GM12891 (cell line): ENCODE results near the gene CDH4.

Experiments used
- PAX5 ChIP-seq: IDR thresholded peaks from 2 replicates; pipeline ENCODE4 v1.6.1; 2011; ENCODE audit warnings: low read length, moderate library complexity, mild to moderate bottlenecking; ENCODE audit not compliant: insufficient read depth, severe bottlenecking
- POLR2A ChIP-seq: IDR thresholded peaks from 2 replicates; pipeline ENCODE4 v1.6.1; 2011; ENCODE audit warnings: low read depth, low read length, control low read depth
- POLR2AphosphoS5 ChIP-seq: IDR thresholded peaks from 2 replicates; pipeline ENCODE4 v1.6.1; 2011; ENCODE audit warnings: low read depth, low read length, control low read depth
- POU2F2 ChIP-seq: IDR thresholded peaks from 2 replicates; pipeline ENCODE4 v1.6.1; 2011; ENCODE audit warnings: low read depth, mild to moderate bottlenecking, control low read depth, low read length, moderate library complexity
- SPI1 ChIP-seq: IDR thresholded peaks from 2 replicates; pipeline ENCODE4 v1.6.1; 2011; ENCODE audit warnings: low read depth, low read length, control low read depth
- TAF1 ChIP-seq: IDR thresholded peaks from 2 replicates; pipeline ENCODE4 v1.6.1; 2011; ENCODE audit warnings: low read depth, low read length, control low read depth

DNA sequence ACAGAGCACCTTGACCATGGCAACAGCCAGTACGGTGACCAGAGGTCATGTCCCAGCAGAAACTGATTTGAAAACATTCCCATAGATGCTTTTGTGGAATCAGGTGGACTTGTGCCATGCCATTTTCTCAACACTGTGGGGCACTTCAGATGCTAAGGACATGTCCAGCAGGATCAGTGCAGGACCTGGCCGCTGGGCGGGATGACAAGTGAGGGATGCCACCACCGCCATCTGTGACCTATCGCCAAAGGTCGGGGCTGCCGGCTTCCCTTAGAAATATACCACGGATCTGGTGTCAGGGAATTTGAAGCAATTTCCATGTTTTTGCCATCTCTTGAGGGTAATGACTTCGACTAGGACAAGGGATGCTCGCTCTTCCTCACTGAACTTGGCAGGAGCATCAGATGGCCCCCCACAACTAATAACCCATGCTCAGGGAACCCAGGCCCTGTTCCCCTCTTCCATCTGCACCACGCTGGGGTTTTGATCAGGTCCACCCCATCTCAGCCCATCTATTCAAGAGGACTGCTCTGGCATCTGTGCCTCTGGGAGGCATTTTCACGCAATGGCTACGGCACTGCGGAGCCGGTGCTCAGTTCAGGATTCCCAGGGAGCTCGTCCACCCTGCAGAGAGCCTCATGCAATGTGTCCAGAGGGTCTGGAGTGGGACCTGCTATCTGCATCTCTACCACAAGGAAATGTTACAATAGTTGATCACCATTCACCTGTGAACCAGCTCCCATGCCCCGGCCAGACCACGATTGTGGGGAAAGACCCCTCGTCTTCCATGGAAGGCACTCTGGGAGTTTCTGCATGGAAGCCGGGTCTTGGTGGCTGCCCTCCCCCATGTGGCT, 511.1 kb downstream of the CDH4 start:
- no peak for TF ChIP-seq POLR2A
- no peak for TF ChIP-seq POLR2AphosphoS5
- no peak for TF ChIP-seq TAF1
- no peak for TF ChIP-seq PAX5
- no peak for TF ChIP-seq SPI1
- no peak for TF ChIP-seq POU2F2
